HCT116 (cell line): ENCODE results near the gene GUCY2C. TPM values are rescaled to one million over a fixed set of nuclear protein-coding genes. Genes with fewer than 3 reads are reported as not detected.

Source experiments
- ATAC-seq: fragments of 200-7000 bp; cut with Tn5 transposase; 2 replicates; pipeline ENCODE4 v1.9.1; 2020; ENCODE audit warnings: mild to moderate bottlenecking, moderate library complexity
- BruUV-seq: library from RNA; stranded (reverse); fragments of 400-500 nt; replicated peaks from 2 replicates; lab custom pipeline; 2021; lab: Mats Ljungman, UMichigan
- CTCF ChIA-PET: fragments of 300-600 bp; sonication (Branson Sonifier 250); formaldehyde crosslinking; loops from one replicate; lab custom pipeline; 2021; ENCODE audit warnings: antibody characterized with exemption; lab: Charles Lee
- POLR2A ChIA-PET: fragments of 300-600, 350-600 bp; sonication (Branson Sonifier 250); formaldehyde crosslinking; loops from one replicate; lab custom pipeline; 2021; ENCODE audit warnings: antibody characterized with exemption; lab: Charles Lee
- RAD21 ChIA-PET, 2 experiments: fragments of 300-600 bp; sonication (Branson Sonifier 250); formaldehyde crosslinking; loops; one replicate each; lab custom pipeline; 2023; ENCODE audit warnings: low total read pairs in 2 of 2; ENCODE audit not compliant: uncharacterized antibody in 2 of 2, unreplicated experiment in 2 of 2, low non-redundant PET in 1 of 2; lab: Charles Lee
- DNase-seq: peaks from one replicate; pipeline ENCODE4 v3.0.0-alpha.2; 2010; ENCODE audit warnings: low read depth, low spot score
- H2AFZ ChIP-seq: fragments of 200-600 bp; shearing (Covaris generic), sonication (generic); 2 replicates; pipeline ENCODE4 v1.6.1; 2017; ENCODE audit warnings: low read depth, mixed run types, mixed read lengths, antibody characterized with exemption, low read length; ENCODE audit not compliant: poor library complexity, severe bottlenecking
- H3K27ac ChIP-seq: 2 replicates; pipeline ENCODE4 v1.5.1; 2012; ENCODE audit warnings: low read depth, low read length
- H3K27me3 ChIP-seq: fragments of 200-600 bp; sonication (generic); 2 replicates; pipeline ENCODE4 v1.6.1; 2016; ENCODE audit warnings: mixed run types, low read length, mixed read lengths; ENCODE audit not compliant: insufficient read depth
- H3K36me3 ChIP-seq, 2 experiments: fragments of 200-500 bp in 1 of 2; fragments of 200-600 bp in 1 of 2; sonication (Bioruptor generic) in 1 of 2; sonication (generic) in 1 of 2; 2 replicates each; pipeline versions ENCODE4 v1.5.1 to v1.6.1; 2014 to 2016; ENCODE audit warnings: low read length in 2 of 2, inconsistent platforms in 1 of 2, mixed read lengths in 1 of 2, mixed run types in 1 of 2; ENCODE audit not compliant: insufficient read depth in 2 of 2, control insufficient read depth in 1 of 2
- H3K4me1 ChIP-seq, 2 experiments: fragments of 200-600 bp in 1 of 2; sonication (generic) in 1 of 2; 2 replicates each; pipeline versions ENCODE4 v1.5.1 to v1.6.1; 2012 to 2017; ENCODE audit warnings: low read length in 2 of 2, inconsistent platforms in 1 of 2, mild to moderate bottlenecking in 1 of 2, mixed read lengths in 1 of 2, mixed run types in 1 of 2, moderate library complexity in 1 of 2; ENCODE audit not compliant: insufficient read depth in 2 of 2, control insufficient read depth in 1 of 2
- H3K4me2 ChIP-seq: fragments of 200-600 bp; sonication (generic); 2 replicates; pipeline ENCODE4 v1.6.1; 2017; ENCODE audit warnings: mixed run types, low read length, mixed read lengths
- H3K4me3 ChIP-seq, 2 experiments: fragments of 200-600 bp in 1 of 2; sonication (generic) in 1 of 2; replicated peaks in 1 of 2; 2 replicates each; pipeline ENCODE4 v1.5.1; 2011 to 2016; ENCODE audit warnings: low read length in 2 of 2, control low read depth in 1 of 2, low read depth in 1 of 2, mild to moderate bottlenecking in 1 of 2, mixed read lengths in 1 of 2, mixed run types in 1 of 2
- H3K79me2 ChIP-seq: fragments of 200-600 bp; sonication (generic); 2 replicates; pipeline ENCODE4 v1.6.1; 2017; ENCODE audit warnings: mild to moderate bottlenecking, mixed run types, low read length, moderate library complexity, mixed read lengths; ENCODE audit not compliant: insufficient read depth
- H3K9ac ChIP-seq: fragments of 200-600 bp; sonication (generic); 2 replicates; pipeline ENCODE4 v1.6.1; 2016; ENCODE audit warnings: low read length, mixed read lengths
- H3K9me2 ChIP-seq: fragments of 200-600 bp; sonication (generic), shearing (Covaris generic); 2 replicates; pipeline ENCODE4 v1.6.1; 2017; ENCODE audit warnings: mixed run types, mild to moderate bottlenecking, moderate library complexity; ENCODE audit not compliant: insufficient read depth
- H3K9me3 ChIP-seq, 2 experiments: fragments of 200-500 bp in 1 of 2; fragments of 200-600 bp in 1 of 2; sonication (Bioruptor generic) in 1 of 2; sonication (generic) in 1 of 2; 2 replicates each; pipeline ENCODE4 v1.6.1; 2014 to 2017; ENCODE audit warnings: low read length in 2 of 2, mixed read lengths in 2 of 2, inconsistent platforms in 1 of 2, low read depth in 1 of 2, mild to moderate bottlenecking in 1 of 2, mixed run types in 1 of 2, moderate library complexity in 1 of 2; ENCODE audit not compliant: control insufficient read depth in 1 of 2, insufficient read depth in 1 of 2
- H4K20me1 ChIP-seq: fragments of 200-600 bp; sonication (generic), shearing (Covaris generic); 2 replicates; pipeline ENCODE4 v1.6.1; 2017; ENCODE audit warnings: mixed run types, mild to moderate bottlenecking, moderate library complexity; ENCODE audit not compliant: insufficient read depth
- ELF1 ChIP-seq: IDR thresholded peaks from 2 replicates; pipeline ENCODE4 v1.6.1; 2012; ENCODE audit warnings: low read depth, borderline replicate concordance
- FOSL1 ChIP-seq: IDR thresholded peaks from 2 replicates; pipeline ENCODE4 v1.6.1; 2012; ENCODE audit warnings: low read depth
- JUND ChIP-seq: IDR thresholded peaks from 2 replicates; pipeline ENCODE4 v1.6.1; 2012
- SIN3A ChIP-seq: IDR thresholded peaks from 2 replicates; pipeline ENCODE4 v1.6.1; 2012; ENCODE audit warnings: low read depth
- SP1 ChIP-seq: IDR thresholded peaks from 2 replicates; pipeline ENCODE4 v1.6.1; 2012; ENCODE audit warnings: low read depth
- SRF ChIP-seq: IDR thresholded peaks from 2 replicates; pipeline ENCODE4 v1.6.1; 2012; ENCODE audit warnings: low read depth
- YY1 ChIP-seq: IDR thresholded peaks from 2 replicates; pipeline ENCODE4 v1.6.1; 2011; ENCODE audit warnings: low read length, low read depth, moderate library complexity, mild to moderate bottlenecking; ENCODE audit not compliant: insufficient replicate concordance; ENCODE audit errors: extremely low read depth
- intact Hi-C: fragments of 100-400 bp; cut with micrococcal nuclease; formaldehyde crosslinking; loops from 2 replicates; pipeline ENCODE4 v1.10.0; 2022
- total RNA-seq: library from RNA; stranded (reverse); gene quantifications from one replicate; pipeline ENCODE4 v1.2.1, GENCODE V29; 2021; ENCODE audit not compliant: unreplicated experiment
- TF ChIP-seq, protein P1 (sequence below): IDR thresholded peaks from 2 replicates; pipeline ENCODE4 v1.6.1; 2012
- TF ChIP-seq, protein P2 (sequence below): IDR thresholded peaks from 2 replicates; pipeline ENCODE4 v1.6.1; 2011; ENCODE audit warnings: mild to moderate bottlenecking, low read length, moderate library complexity; ENCODE audit not compliant: insufficient replicate concordance; ENCODE audit errors: extremely low read depth
- TF ChIP-seq, protein P3 (sequence below), 3 experiments: fragments of 200-600 bp in 1 of 3; sonication (generic) in 1 of 3; IDR thresholded peaks in 2 of 3; conservative IDR thresholded peaks in 1 of 3; 2 replicates each; pipeline ENCODE4 v1.5.1; 2012 to 2017; ENCODE audit warnings: low read depth in 2 of 3, low read length in 2 of 3, antibody characterized with exemption in 1 of 3, borderline replicate concordance in 1 of 3, control low read depth in 1 of 3, mild to moderate bottlenecking in 1 of 3, mixed read lengths in 1 of 3, mixed run types in 1 of 3, moderate library complexity in 1 of 3; ENCODE audit not compliant: insufficient read depth in 1 of 3

Gene GUCY2C
- total RNA-seq, 1 experiment from 2014 or later, result not detected

DNA sequence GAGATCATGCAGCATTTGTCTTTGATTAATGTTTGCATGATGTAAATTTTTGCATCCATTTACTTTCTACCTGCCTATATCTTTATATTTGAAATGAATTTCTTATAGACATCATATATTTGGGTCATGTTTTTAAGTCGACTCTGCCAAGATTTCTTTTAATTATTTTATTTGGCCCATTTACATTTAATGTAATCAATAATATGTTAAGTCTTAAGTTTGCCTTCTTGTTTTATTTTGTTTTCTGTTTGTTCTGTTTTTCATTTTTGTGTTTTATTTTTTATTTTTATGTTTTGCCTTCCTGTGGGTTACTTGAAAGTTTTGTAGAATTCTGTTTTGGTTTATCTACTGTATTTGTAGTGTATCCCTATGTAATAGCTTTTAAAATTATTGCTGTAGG lies 33.2 kb upstream of the GUCY2C start:
- Histone ChIP-seq H3K79me2 (no peaks in the 10 kb centered on the region), H3K4me3 (no peak overlapping the region), H3K4me1 (no peaks in the 10 kb centered on the region), H3K27me3 (no peaks in the 10 kb centered on the region), H3K36me3 (no peaks in the 10 kb centered on the region), H4K20me1 (no peaks in the 10 kb centered on the region), H2AFZ (no peak overlapping the region), H3K27ac (no peak overlapping the region), H3K9me3 (peaks cover 0 to 4% of the 10 kb centered on the region in 2 experiments; a peak in 1 of 4 replicates), H3K4me2 (no peak overlapping the region), H3K9ac (no peak overlapping the region), H3K9me2 (no peaks in the 10 kb centered on the region; the same call in 1 of the 2 replicates)
- intact Hi-C loops, result loop anchor here (10.0 kb wide), 1 partner anchor 795 kb away; no protein-coding TSS in a partner anchor
- DNase-seq (no peak), ATAC-seq (no peak)
- BruUV-seq, result no TSS peak
- CTCF ChIA-PET, result no interaction called here
- POLR2A ChIA-PET, result no interaction called here
- TF ChIP-seq SP1 (no peak), SRF (no peak), SIN3A (no peak), JUND (no peak), YY1 (no peak), ELF1 (no peak), FOSL1 (no peak)
- TF ChIP-seq, protein P1, sequence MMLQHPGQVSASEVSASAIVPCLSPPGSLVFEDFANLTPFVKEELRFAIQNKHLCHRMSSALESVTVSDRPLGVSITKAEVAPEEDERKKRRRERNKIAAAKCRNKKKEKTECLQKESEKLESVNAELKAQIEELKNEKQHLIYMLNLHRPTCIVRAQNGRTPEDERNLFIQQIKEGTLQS, result no peak
- TF ChIP-seq, protein P2, sequence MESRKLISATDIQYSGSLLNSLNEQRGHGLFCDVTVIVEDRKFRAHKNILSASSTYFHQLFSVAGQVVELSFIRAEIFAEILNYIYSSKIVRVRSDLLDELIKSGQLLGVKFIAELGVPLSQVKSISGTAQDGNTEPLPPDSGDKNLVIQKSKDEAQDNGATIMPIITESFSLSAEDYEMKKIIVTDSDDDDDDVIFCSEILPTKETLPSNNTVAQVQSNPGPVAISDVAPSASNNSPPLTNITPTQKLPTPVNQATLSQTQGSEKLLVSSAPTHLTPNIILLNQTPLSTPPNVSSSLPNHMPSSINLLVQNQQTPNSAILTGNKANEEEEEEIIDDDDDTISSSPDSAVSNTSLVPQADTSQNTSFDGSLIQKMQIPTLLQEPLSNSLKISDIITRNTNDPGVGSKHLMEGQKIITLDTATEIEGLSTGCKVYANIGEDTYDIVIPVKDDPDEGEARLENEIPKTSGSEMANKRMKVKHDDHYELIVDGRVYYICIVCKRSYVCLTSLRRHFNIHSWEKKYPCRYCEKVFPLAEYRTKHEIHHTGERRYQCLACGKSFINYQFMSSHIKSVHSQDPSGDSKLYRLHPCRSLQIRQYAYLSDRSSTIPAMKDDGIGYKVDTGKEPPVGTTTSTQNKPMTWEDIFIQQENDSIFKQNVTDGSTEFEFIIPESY, result no peak
- TF ChIP-seq, protein P3, sequence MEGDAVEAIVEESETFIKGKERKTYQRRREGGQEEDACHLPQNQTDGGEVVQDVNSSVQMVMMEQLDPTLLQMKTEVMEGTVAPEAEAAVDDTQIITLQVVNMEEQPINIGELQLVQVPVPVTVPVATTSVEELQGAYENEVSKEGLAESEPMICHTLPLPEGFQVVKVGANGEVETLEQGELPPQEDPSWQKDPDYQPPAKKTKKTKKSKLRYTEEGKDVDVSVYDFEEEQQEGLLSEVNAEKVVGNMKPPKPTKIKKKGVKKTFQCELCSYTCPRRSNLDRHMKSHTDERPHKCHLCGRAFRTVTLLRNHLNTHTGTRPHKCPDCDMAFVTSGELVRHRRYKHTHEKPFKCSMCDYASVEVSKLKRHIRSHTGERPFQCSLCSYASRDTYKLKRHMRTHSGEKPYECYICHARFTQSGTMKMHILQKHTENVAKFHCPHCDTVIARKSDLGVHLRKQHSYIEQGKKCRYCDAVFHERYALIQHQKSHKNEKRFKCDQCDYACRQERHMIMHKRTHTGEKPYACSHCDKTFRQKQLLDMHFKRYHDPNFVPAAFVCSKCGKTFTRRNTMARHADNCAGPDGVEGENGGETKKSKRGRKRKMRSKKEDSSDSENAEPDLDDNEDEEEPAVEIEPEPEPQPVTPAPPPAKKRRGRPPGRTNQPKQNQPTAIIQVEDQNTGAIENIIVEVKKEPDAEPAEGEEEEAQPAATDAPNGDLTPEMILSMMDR (IDR thresholded peaks at IDR 0.05 in 2 of 3, conservative IDR thresholded peaks at IDR 0.05 in 1 of 3; ENCODE audit: borderline replicate concordance in 1 of 3, insufficient read depth in 1 of 3, low read depth in 2 of 3, low read length in 2 of 3), result no peak
- RAD21 ChIA-PET, result no interaction called here
